Activated gamma-delta T cell (primary cell): ENCODE data around the gene TTPAL.
"Not testable (repeated sequence)": the region's sequence is repeated elsewhere in the genome, so short reads cannot be mapped to it uniquely, and the experiment has no call there.

Experiments used
- DNase-seq: peaks from one replicate; lab custom pipeline; 2025; lab: John Stamatoyannopoulos, UW

Gene TTPAL

DNA sequence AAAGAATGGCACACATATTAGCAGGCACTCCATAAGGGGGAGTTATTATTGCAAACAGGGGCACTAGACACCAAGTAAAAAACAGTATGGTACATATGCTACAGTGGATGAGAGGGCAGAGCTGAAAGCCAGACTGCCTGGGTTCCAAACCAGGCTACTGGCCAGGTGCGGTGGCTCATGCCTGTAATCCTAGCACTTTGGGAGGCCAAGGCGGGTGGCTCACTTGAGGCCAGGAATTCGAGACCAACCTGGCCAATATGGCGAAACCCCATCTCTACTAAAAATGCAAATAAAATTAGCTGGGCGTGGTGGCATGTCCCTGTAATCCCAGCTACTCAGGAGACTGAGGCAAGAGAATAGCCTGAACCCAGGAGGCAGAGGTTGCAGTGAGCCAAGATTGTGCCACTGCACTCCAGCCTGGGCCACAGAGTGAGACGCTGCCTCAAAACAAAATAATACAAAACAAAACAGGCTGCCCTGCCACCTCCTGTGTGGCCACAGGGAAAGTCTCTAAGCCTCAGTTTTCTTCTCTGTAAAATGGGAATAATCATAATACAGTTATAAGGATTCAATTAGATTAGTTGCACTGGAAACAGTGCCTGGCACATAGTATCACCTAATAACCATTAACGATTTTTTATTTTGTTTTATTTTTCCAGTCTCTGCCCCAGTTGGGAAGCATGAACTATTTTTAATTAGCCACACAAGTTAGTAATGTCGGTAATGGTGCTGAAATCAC lies 7.5 kb upstream of the TTPAL start:
- no peak for DNase-seq

GRCh38 chr20:44470327-44470726 lies 5.3 kb upstream of the TTPAL start:
- no peak for DNase-seq

DNA sequence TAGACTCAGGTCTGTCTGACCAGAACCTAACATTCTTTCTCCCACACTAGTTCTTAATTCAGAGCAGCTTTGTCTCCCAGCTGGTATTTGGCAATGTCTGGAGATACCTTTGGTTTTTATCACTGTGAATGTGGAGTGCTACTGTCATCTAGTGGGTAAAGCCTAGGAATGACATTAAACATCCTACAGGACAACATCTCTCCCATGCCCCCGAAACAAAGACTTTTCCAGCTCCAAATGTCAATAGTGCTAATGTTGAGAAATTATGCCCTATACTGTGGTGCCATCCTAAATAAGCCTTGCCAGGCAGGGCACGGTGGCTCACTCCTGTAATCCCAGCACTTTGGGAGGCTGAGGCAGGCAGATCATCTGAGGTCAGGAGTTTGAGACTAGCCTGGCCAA lies 4.2 kb upstream of the TTPAL start:
- DNase-seq = no peak

- not testable (repeated sequence) for DNase-seq
Measured at GRCh38 chr20:44472283-44472682, 3.4 kb upstream of the TTPAL start.

GRCh38 chr20:44475372-44475693 lies 341 bp upstream of the TTPAL start:
- DNase-seq = no peak

DNA sequence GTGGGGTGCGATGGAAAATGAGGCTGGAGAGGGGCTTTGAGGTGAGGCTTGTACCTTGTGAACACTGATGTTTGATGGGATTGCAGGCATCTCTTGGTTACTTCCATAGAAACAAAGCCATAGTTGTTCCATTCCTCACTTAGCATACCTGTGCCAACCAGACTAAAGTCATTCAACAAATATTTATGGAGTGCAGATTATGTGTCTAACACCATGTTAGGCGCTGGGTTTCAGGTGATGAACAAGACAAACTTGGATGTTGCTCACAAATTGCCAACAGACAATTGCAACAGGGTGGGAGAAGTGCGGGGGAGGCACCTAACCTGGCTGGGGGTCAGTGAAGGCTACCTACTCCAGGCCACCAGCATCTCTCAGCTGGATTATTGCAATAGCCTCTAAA lies 1.5 kb downstream of the TTPAL start:
- no peak for DNase-seq

- DNase-seq = no peak
Measured at GRCh38 chr20:44478206-44478605, 2.5 kb downstream of the TTPAL start.

DNA sequence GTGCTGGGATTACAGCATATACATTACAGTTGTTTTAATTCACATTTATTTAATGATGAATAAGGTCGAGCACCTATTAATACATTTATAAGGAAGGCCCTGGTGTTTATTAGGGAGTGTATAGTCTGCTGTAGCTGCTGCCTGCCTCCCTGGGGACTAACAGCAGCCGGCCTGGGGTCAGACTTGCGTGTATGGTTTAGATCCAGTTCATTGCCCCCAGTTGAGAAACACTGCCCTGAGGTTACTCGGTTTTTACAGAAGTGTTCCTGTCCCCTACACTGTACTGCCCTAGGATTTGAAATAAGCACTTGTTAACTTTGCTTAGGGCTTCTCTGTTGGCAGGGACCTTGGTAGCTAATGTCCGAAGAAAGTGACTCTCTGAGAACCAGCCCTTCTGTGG lies 4.0 kb downstream of the TTPAL start:
- no peak for DNase-seq

- DNase-seq = no peak
Measured at GRCh38 chr20:44480097-44480496, 4.4 kb downstream of the TTPAL start.

- no peak for DNase-seq
Measured at GRCh38 chr20:44481719-44482416, 6.2 kb downstream of the TTPAL start.

GRCh38 chr20:44483112-44483511 lies 7.4 kb downstream of the TTPAL start:
- no peak for DNase-seq

GRCh38 chr20:44485078-44485829 lies 9.6 kb downstream of the TTPAL start:
- DNase-seq = no peak

DNA sequence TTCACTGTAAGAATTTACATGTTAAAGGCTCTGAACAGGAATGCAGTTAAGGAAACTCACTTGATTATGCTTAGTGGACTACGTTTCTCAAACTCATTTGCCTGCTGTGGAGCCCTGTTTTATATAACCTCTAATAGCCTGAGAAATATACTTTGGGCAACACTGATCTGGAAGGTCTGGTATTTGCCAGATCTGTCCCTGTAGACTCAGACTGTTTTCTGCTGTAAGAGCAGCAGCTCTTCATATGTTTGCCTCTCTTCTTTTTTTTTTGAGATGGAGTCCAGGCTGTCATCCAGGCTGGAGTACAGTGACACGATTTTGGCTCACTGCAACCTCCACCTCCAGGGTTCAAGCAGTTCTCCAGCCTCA lies 10.1 kb downstream of the TTPAL start:
- DNase-seq = no peak

DNA sequence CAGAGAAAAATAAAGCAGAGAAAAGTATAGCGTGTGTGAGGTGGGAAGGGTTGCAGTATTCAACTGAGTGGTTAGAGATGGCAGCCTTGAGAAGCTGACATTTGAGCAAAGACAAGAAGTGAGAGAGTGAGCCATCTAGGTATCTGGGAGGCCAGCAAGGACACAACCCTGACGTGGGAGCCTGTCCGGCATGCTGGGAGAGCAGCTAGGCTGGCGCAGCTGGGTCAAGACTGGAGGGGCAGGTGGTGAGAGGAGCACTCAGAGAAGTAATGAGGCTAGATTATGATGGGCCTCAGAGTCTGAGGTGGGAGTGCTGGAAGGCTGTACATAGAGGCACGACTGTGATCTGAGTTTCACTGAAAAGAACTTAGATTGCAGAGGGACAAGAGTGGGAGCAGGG lies 12.9 kb downstream of the TTPAL start:
- no peak for DNase-seq

DNA sequence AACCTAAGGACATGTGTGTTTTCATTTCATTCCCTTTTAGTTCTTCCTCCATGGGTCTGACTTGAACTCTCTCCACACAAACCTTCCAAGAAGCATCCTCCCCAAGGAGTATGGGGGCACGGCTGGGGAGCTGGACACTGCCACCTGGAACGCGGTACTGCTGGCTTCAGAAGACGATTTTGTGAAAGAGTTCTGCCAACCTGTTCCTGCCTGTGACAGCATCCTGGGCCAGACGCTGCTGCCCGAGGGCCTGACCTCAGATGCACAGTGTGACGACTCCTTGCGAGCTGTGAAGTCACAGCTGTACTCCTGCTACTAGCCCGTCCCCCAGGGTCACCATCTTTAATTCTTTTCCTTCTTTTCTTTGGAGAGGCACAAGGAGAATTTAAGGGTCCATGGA lies 13.5 kb downstream of the TTPAL start:
- DNase-seq = no peak

DNA sequence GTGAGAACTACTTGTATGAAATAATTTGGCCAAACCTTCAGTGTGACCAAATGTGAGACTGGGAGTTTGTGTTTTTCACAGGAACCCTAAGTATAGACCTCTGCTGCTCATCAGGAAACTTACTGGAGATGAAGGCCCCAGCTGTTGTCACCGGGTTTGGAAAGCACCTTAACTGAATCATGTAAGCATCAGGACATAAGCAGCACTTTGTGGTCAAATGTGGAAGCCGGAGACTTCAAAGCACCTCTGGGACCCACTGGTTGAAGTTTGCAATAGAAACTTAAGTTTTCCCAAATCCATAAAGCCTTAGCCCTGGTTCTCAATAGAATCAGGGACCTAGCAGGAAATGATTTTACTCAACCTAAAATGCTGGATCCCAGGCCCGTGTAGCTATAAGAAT lies 14.3 kb downstream of the TTPAL start:
- DNase-seq = no peak

DNA sequence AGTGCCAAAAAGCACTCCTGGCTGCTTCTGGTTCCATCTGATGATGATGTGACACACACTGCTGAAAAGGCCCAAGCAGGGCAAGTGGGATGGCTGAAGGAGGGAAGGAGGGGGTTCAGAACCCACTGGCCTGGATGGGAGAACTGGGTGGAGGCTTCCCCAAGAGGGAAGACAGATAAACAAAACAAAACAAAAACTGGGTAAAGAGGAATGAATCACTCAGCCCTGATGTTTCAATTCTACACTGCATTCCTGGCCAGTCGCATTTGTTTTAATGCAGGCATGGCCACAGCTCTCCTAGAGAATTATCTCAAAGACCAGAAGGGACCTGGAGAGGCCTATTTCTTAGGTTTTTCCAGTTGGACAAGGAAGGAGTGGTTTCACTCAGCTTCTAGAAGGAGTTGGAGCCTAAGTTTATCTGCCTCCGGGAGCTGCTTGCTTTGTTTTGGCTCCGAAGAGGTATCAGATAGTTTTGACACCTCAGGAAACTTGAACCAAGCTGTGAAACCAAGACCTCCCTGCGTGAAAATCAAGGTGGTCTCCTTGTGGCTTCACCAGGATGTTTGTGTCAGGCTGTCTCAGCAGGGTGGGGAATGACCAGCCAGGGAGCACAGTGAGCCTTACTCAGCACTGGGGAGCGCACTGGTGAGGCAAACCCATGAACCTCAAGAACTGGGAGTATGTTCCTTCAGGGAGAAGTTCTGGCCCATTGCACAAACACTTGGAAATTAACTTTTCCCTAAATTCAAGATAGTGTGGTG lies 16.1 kb downstream of the TTPAL start:
- no peak for DNase-seq

DNA sequence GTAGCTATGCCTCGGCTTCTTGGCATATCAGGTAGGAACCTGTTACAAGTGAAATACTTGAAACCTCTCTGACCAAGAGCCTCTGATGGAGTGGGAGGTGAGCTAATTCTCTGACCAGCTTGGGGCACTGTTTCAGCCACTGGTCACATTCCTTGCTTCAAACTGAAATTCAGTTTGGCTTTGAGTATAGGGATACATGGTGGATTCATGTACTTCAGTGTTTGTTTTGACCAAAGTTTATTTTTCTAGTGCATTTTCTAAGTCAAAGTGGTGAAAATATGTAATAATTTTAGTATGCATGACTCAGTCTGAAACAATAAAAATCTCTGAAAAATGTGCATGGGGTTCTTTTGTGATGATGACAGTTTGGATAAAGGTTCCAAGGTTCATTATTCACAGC lies 18.6 kb downstream of the TTPAL start:
- DNase-seq = no peak

- DNase-seq = no peak
Measured at GRCh38 chr20:44494681-44495080, 19.0 kb downstream of the TTPAL start.

DNA sequence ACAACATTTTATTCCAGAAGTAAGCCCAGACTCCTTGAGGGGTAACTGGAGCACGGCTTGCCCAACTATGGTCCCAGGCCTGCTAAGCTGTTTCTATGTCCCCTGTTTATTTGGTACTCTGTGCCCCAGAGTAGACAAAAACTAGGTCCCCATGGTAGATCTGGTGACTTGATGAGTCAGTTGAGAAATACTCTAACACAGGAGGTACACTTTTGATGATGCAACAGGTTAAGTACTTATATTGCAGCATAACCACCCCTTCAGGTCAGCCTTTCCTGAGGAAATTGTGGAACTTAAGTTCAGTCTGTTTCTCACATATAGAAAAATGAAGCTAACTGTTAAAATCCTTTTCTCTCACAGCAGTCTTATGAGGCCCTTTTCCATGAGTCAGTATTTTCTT lies 19.6 kb downstream of the TTPAL start:
- DNase-seq = no peak

DNA sequence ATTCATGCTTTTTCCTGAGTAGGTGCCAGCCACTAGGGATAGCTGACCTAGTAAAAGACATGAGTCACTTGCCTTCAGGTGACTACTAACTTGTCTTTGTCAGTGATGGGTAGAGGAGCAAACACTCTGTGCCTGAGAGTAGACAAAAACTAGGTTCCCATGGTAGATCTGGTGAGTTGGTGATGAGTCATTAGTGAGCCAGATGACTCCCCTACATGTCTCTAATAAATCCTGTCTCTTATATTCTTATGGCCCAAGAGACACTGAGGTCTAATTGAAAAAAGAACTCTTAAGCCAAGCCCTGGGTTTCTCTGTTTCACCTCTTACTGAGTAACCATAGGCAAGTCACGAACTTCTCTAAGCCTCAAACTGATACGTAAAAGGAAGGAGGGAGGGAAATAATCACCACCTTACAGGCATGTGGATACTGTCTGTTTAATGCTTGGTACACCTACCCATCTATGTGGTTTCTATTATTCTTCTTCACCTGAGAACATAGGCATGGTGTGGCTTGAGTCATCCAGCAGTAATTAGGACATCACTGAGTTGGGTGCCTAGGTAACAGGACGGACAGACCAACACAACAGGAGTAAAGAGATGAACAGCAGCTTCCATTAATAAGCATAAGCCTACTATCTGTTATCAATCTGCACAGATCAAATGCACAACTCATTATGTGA lies 20.3 kb downstream of the TTPAL start:
- DNase-seq = no peak

DNA sequence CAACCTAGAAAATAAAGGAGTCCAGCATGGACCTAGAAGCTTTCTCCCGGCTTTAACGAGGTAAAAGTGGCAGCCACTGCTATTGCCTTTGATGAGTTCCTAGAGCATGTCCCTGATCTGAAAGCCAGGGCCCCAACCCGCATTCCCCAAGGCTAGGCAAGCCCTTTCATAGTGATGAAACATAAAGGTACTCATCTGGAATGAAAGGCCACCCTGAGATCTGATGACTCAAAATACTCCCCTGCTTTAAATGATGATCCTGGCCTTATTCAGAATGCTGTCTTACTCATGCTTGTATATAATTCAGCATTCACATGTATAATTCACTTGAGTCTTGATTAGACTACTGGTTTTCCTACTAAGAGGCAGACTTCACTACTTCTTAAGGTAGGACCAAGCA lies 21.3 kb downstream of the TTPAL start:
- no peak for DNase-seq
